AG04449 (cell line): ENCODE measurements around the gene PEA15.

Experiments used
- CTCF ChIA-PET: fragments of 350-600 bp; formaldehyde crosslinking; extraction: SDS; loops from one replicate; lab custom pipeline; 2021; ENCODE audit warnings: antibody characterized with exemption; lab: Yijun Ruan, JAX
- POLR2A ChIA-PET: fragments of 400-600, 350-600 bp; formaldehyde crosslinking; extraction: SDS; loops from one replicate; lab custom pipeline; 2020; ENCODE audit warnings: antibody characterized with exemption, inconsistent platforms; lab: Yijun Ruan, JAX
- DNase-seq: peaks from one replicate; pipeline ENCODE4 v3.0.0-alpha.2; 2010; ENCODE audit warnings: low read depth, low spot score
- H3K4me3 ChIP-seq: 2 replicates; pipeline ENCODE4 v1.5.1; 2011; ENCODE audit warnings: low read depth, mild to moderate bottlenecking, control low read depth, low read length
- CTCF ChIP-seq: IDR thresholded peaks from one replicate; pipeline ENCODE4 v1.5.1; 2011; ENCODE audit warnings: mild to moderate bottlenecking, moderate library complexity, low read length, control low read depth, inconsistent platforms; ENCODE audit not compliant: insufficient read depth; ENCODE audit errors: missing control alignments

The PEA15 gene

GRCh38 chr1:160186729-160187128, 18.5 kb upstream of the PEA15 start:
- TF ChIP-seq CTCF = no peak
- H3K4me3 ChIP-seq = no peak overlapping the region
- CTCF ChIA-PET = interaction anchor here (0.7 to 8.5 kb wide), 7 partner anchors 8 to 104 kb away, joined by 3 to 214 read pairs (median 3); partner anchors contain the start of gene PEA15
- POLR2A ChIA-PET = no interaction called here
- no peak for DNase-seq

- ChIA-PET POLR2A (no interaction called here), CTCF (interaction anchor here (1.0 to 8.5 kb wide), 5 partner anchors 8 to 84 kb away, joined by 3 to 214 read pairs (median 5); partner anchors contain the start of gene PEA15)
These were observed 17.8 kb upstream of the PEA15 start for GRCh38 chr1:160187407-160187806.

GRCh38 chr1:160188341-160188740, 16.8 kb upstream of the PEA15 start:
- no peak overlapping the region for H3K4me3 ChIP-seq
- POLR2A ChIA-PET = no interaction called here
- no peak for TF ChIP-seq CTCF
- CTCF ChIA-PET = interaction anchor here (5.8 to 8.5 kb wide), 4 partner anchors 17 to 103 kb away, joined by 76 to 214 read pairs (median 167); partner anchors contain the start of gene PEA15
- no peak for DNase-seq

More at GRCh38 chr1:160187407-160187806, 17.8 kb upstream of the PEA15 start:
- no peak overlapping the region for H3K4me3 ChIP-seq
- TF ChIP-seq CTCF = no peak
- DNase-seq = no peak

- no peak within 1 kb of the TSS for H3K4me3 ChIP-seq
- TF ChIP-seq CTCF = no peak
- ChIA-PET POLR2A (interaction anchor here (0.6 kb wide), 1 partner anchor 71 kb away, joined by 7 read pairs; no protein-coding TSS in a partner anchor), CTCF (interaction anchor here (0.9 to 8.5 kb wide), 14 partner anchors 9 to 187 kb away, joined by 3 to 214 read pairs (median 28); partner anchors contain the start of gene PEA15)
- DNase-seq = no peak
These were observed 15.2 kb upstream of the PEA15 start, which contains the start of gene CASQ1 for GRCh38 chr1:160189649-160190625. CASQ1 (plus strand) TSS chr1:160190575; CDS start chr1:160190752, 177 bp downstream.

GRCh38 chr1:160191756-160192155, 13.4 kb upstream of the PEA15 start:
- no peak for DNase-seq
- ChIA-PET POLR2A (no interaction called here), CTCF (interaction anchor here (0.8 to 8.5 kb wide), 19 partner anchors 10 to 185 kb away, joined by 3 to 214 read pairs (median 4); partner anchors contain the start of gene PEA15)
- no peak for TF ChIP-seq CTCF
- no peak overlapping the region for H3K4me3 ChIP-seq

- DNase-seq = no peak
- no peak for TF ChIP-seq CTCF
- H3K4me3 ChIP-seq = no peak overlapping the region
- ChIA-PET CTCF (interaction anchor here (0.9 to 8.5 kb wide), 19 partner anchors 11 to 185 kb away, joined by 3 to 214 read pairs (median 10); partner anchors contain the start of genes DCAF8 and PEA15), POLR2A (interaction anchor here (1.6 kb wide), 1 partner anchor 28 kb away, joined by 10 read pairs; no protein-coding TSS in a partner anchor)
These were observed 12.9 kb upstream of the PEA15 start for GRCh38 chr1:160192234-160192633.
